Astrocyte (in vitro differentiated cells and primary cell): ENCODE measurements around the gene ENPP7.

ENCODE experiments used
- EZH2 ChIP-seq: IDR thresholded peaks from 2 replicates; pipeline ENCODE4 v1.6.1; 2012; ENCODE audit warnings: mild to moderate bottlenecking, low read length, inconsistent platforms; ENCODE audit not compliant: insufficient read depth
- TF ChIP-seq, protein P1 (sequence below): IDR thresholded peaks from 2 replicates; pipeline ENCODE4 v1.5.1; 2011; ENCODE audit warnings: low read depth, mild to moderate bottlenecking, inconsistent platforms, low read length, moderate library complexity; ENCODE audit not compliant: insufficient read depth

DNA sequence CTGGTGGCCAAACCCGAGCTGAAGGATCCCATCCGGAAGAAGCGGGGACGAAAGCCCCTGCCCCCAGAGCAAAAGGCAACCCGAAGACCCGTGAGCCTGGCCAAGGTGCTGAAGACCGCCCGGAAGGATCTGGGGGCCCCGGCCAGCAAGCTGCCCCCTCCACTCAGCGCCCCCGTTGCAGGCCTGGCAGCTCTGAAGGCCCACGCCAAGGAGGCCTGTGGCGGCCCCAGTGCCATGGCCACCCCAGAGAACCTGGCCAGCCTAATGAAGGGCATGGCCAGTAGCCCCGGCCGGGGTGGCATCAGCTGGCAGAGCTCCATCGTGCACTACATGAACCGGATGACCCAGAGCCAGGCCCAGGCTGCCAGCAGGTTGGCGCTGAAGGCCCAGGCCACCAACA, 53.1 kb downstream of the ENPP7 start:
- TF ChIP-seq EZH2 = no peak
- TF ChIP-seq, protein P1, sequence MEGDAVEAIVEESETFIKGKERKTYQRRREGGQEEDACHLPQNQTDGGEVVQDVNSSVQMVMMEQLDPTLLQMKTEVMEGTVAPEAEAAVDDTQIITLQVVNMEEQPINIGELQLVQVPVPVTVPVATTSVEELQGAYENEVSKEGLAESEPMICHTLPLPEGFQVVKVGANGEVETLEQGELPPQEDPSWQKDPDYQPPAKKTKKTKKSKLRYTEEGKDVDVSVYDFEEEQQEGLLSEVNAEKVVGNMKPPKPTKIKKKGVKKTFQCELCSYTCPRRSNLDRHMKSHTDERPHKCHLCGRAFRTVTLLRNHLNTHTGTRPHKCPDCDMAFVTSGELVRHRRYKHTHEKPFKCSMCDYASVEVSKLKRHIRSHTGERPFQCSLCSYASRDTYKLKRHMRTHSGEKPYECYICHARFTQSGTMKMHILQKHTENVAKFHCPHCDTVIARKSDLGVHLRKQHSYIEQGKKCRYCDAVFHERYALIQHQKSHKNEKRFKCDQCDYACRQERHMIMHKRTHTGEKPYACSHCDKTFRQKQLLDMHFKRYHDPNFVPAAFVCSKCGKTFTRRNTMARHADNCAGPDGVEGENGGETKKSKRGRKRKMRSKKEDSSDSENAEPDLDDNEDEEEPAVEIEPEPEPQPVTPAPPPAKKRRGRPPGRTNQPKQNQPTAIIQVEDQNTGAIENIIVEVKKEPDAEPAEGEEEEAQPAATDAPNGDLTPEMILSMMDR = no peak
